Testis (tissue), 2 donors: ENCODE measurements around the gene GDI1.

Experiments
- CTCF ChIP-seq, 3 experiments: fragments of 450-650 bp in 2 of 3; fragments of 200-600 bp in 1 of 3; sonication (generic) in 1 of 3; IDR thresholded peaks; one replicate each; pipeline ENCODE4 v1.5.1; 2016 to 2019; ENCODE audit warnings: antibody characterized with exemption in 3 of 3, mild to moderate bottlenecking in 2 of 3, moderate library complexity in 1 of 3
- POLR2A ChIP-seq: fragments of 450-650 bp; IDR thresholded peaks from one replicate; pipeline ENCODE4 v1.6.1; 2017; ENCODE audit warnings: antibody characterized with exemption, mild to moderate bottlenecking, moderate library complexity

- no peak for TF ChIP-seq CTCF (IDR thresholded peaks at IDR 0.05)
- no peak for TF ChIP-seq POLR2A
Observed at GRCh38 chrX:154431341-154431740, 5.6 kb upstream of the GDI1 start.
